H1 (cell line): ENCODE data around the gene TMEM18. TPM values are rescaled to one million over a fixed set of nuclear protein-coding genes. Genes with fewer than 3 reads are reported as not detected.

Source experiments
- CEBPB ChIP-seq: IDR thresholded peaks from 2 replicates; pipeline ENCODE4 v1.6.1; 2012; ENCODE audit warnings: low read depth, low read length
- SP1 ChIP-seq: IDR thresholded peaks from 2 replicates; pipeline ENCODE4 v1.6.1; 2011; ENCODE audit warnings: low read depth, low read length
- TAF1 ChIP-seq: IDR thresholded peaks from 2 replicates; pipeline ENCODE4 v1.6.1; 2011; ENCODE audit warnings: mild to moderate bottlenecking, low read depth, low read length
- polyA plus RNA-seq, 7 experiments: library from polyadenylated mRNA; depleted of rRNA in 3 of 7; stranded (reverse) in 5 of 7; unstranded in 2 of 7; fragments of >200 nt in 5 of 7; fragments of 200-250 nt in 2 of 7; gene quantifications; 1 replicate in 5 of 7; 2 replicates in 1 of 7; 4 replicates in 1 of 7; pipeline versions ENCODE4 v1.2.1 to v1.2.3, GENCODE V29; 2011 to 2013; ENCODE audit warnings: missing spikeins in 2 of 7, mixed read lengths in 2 of 7
- total RNA-seq: library from RNA; stranded (reverse); fragmentation: NEBNext Ultra II Directional; extraction: Animal tissue kit (Norgen Biotek cat#: 25700); gene quantifications from 2 replicates; pipeline ENCODE4 v1.2.1, GENCODE V29; 2021
- TF ChIP-seq, protein P1 (sequence below): IDR thresholded peaks from 2 replicates; pipeline ENCODE4 v1.6.1; 2011; ENCODE audit warnings: low read length, improper control_type of control experiment
- TF ChIP-seq, protein P2 (sequence below): IDR thresholded peaks from 2 replicates; pipeline ENCODE4 v1.6.1; 2011; ENCODE audit warnings: low read depth, mild to moderate bottlenecking, low read length; ENCODE audit not compliant: insufficient read depth

The TMEM18 gene
- total and polyA plus RNA-seq, 2 of the 8 experiments (the other 6 are each of a cell fraction or from before 2014, with no cell fraction given), result 22.4 to 27.1 TPM

DNA sequence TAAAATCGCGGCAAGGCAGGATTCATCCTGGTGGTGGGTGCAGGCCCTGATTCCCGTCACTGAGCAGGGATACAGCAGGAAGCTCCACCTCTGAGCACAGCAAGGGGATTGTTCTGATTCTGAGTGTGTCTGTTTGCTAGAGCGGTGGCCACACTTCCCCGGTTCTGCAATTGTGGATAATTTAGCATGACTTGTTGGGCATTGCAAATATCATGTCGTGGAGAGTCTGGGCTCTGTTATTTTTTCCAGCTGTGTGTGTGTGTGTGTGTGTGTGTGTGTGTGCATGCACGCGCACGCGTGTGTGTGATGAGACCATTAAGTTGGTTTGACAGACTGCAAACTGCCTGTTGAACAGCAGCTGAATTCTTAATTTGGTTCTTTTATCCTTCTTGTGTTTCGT is 4.1 kb upstream of the TMEM18 start (continued):
- TF ChIP-seq, protein P1, sequence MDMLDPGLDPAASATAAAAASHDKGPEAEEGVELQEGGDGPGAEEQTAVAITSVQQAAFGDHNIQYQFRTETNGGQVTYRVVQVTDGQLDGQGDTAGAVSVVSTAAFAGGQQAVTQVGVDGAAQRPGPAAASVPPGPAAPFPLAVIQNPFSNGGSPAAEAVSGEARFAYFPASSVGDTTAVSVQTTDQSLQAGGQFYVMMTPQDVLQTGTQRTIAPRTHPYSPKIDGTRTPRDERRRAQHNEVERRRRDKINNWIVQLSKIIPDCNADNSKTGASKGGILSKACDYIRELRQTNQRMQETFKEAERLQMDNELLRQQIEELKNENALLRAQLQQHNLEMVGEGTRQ, result no peak
- TF ChIP-seq TAF1 (no peak), SP1 (no peak), CEBPB (no peak)
- TF ChIP-seq, protein P2, sequence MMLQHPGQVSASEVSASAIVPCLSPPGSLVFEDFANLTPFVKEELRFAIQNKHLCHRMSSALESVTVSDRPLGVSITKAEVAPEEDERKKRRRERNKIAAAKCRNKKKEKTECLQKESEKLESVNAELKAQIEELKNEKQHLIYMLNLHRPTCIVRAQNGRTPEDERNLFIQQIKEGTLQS, result no peak
